Small intestine (tissue), 16 donors: Measurements from ENCODE around the gene SEC63. TPM values are rescaled to one million over a fixed set of nuclear protein-coding genes. Genes with fewer than 3 reads are reported as not detected.
"Not testable (repeated sequence)": the region's sequence is repeated elsewhere in the genome, so short reads cannot be mapped to it uniquely, and the experiment has no call there.

Experiments
- DNase-seq, 2 donors: peaks; one replicate each; pipeline versions ENCODE4 v3.0.0 to v3.0.0-alpha.2; 2013
- FAIRE-seq: peaks from 2 replicates; lab custom pipeline; 2012; peaks lifted over from hg19 to GRCh38; lab: Jason Lieb, UNC
- H3K27ac ChIP-seq, 3 donors: one replicate each; pipeline ENCODE4 v1.5.1; 2013; ENCODE audit warnings: low read length in 2 of 3, mild to moderate bottlenecking in 2 of 3, control low read depth in 1 of 3, inconsistent platforms in 1 of 3, low read depth in 1 of 3, moderate library complexity in 1 of 3
- H3K27me3 ChIP-seq, 3 donors: one replicate each; pipeline ENCODE4 v1.6.1; 2013; ENCODE audit warnings: low read length in 3 of 3, inconsistent platforms in 1 of 3; ENCODE audit not compliant: control insufficient read depth in 3 of 3, insufficient read depth in 3 of 3
- H3K36me3 ChIP-seq, 3 donors: one replicate each; pipeline ENCODE4 v1.6.1; 2013; ENCODE audit warnings: low read length in 3 of 3, inconsistent platforms in 1 of 3, low read depth in 1 of 3, mild to moderate bottlenecking in 1 of 3, moderate library complexity in 1 of 3; ENCODE audit not compliant: control insufficient read depth in 3 of 3, insufficient read depth in 2 of 3
- H3K4me1 ChIP-seq, 3 donors: one replicate each; pipeline ENCODE4 v1.6.1; 2013; ENCODE audit warnings: low read length in 2 of 3, inconsistent platforms in 1 of 3, low read depth in 1 of 3, mild to moderate bottlenecking in 1 of 3, moderate library complexity in 1 of 3; ENCODE audit not compliant: control insufficient read depth in 3 of 3, insufficient read depth in 2 of 3
- H3K4me3 ChIP-seq, 3 donors: one replicate each; pipeline ENCODE4 v1.5.1; 2013; ENCODE audit warnings: low read length in 3 of 3, control low read depth in 1 of 3, inconsistent platforms in 1 of 3, low read depth in 1 of 3, mild to moderate bottlenecking in 1 of 3, moderate library complexity in 1 of 3
- H3K9me3 ChIP-seq, 2 donors: one replicate each; pipeline ENCODE4 v1.6.1; 2013; ENCODE audit warnings: low read depth in 1 of 2, low read length in 1 of 2; ENCODE audit not compliant: control insufficient read depth in 2 of 2, insufficient read depth in 1 of 2
- WGBS, 3 donors: extraction: QIAGEN DNeasy Blood & Tissue Kit; methylation state at CpG; one replicate each; pipeline ENCODE4 v1.1.7; 2013; 5-methylcytosine and 5-hydroxymethylcytosine counted together
- long read RNA-seq, 10 donors: transcript quantifications; one replicate each; lab custom pipeline, GENCODE V29; 2026
- polyA plus RNA-seq, 4 donors: library from polyadenylated mRNA; stranded (reverse) in 3 of 4; unstranded in 1 of 4; fragments of 200-250 nt in 3 of 4; fragments of 120-200 nt in 1 of 4; gene quantifications; one replicate each; pipeline versions ENCODE4 v1.2.1 to v1.2.3, GENCODE V29; 2013
- donor health status: healthy with polysubstance abuse.
- donor health status: control.
- donor health status: control.
- donor health status: Bipolar disorder and iron deficiency.
- donor health status: healthy.

Gene SEC63, protein sequence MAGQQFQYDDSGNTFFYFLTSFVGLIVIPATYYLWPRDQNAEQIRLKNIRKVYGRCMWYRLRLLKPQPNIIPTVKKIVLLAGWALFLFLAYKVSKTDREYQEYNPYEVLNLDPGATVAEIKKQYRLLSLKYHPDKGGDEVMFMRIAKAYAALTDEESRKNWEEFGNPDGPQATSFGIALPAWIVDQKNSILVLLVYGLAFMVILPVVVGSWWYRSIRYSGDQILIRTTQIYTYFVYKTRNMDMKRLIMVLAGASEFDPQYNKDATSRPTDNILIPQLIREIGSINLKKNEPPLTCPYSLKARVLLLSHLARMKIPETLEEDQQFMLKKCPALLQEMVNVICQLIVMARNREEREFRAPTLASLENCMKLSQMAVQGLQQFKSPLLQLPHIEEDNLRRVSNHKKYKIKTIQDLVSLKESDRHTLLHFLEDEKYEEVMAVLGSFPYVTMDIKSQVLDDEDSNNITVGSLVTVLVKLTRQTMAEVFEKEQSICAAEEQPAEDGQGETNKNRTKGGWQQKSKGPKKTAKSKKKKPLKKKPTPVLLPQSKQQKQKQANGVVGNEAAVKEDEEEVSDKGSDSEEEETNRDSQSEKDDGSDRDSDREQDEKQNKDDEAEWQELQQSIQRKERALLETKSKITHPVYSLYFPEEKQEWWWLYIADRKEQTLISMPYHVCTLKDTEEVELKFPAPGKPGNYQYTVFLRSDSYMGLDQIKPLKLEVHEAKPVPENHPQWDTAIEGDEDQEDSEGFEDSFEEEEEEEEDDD
- 10 to 100 TPM; 10.1 to 59.7 (median 20.2) TPM for polyA plus RNA-seq
- long read RNA-seq, donor 1, full-length matches to known transcripts = 11 of 52 reads
- long read RNA-seq, donor 1, partial matches to known transcripts = 41 of 52 reads
- long read RNA-seq, donor 1, other reads (novel, unspliced or antisense) = 0 of 52 reads
- long read RNA-seq, donor 2 = 0 reads
- long read RNA-seq, donor 3, transcript SEC63-204 (3 exons, 2,025 nt) = major isoform, 6 of 21 reads
- long read RNA-seq, donor 3, partial matches to known transcripts = 14 of 21 reads
- long read RNA-seq, donor 3, other reads (novel, unspliced or antisense) = 0 of 21 reads
- long read RNA-seq, donor 4 = 0 reads
- long read RNA-seq, donor 5, full-length matches to known transcripts = 12 of 12 reads
- long read RNA-seq, donor 5, partial matches to known transcripts = 0 of 12 reads
- long read RNA-seq, donor 5, other reads (novel, unspliced or antisense) = 0 of 12 reads
- long read RNA-seq, donor 6, full-length matches to known transcripts = 7 of 13 reads
- long read RNA-seq, donor 6, partial matches to known transcripts = 6 of 13 reads
- long read RNA-seq, donor 6, other reads (novel, unspliced or antisense) = 0 of 13 reads
- long read RNA-seq, donor 7, partial matches to known transcripts = 12 of 17 reads
- long read RNA-seq, donor 7, other reads (novel, unspliced or antisense) = 0 of 17 reads
- long read RNA-seq, donor 8, full-length matches to known transcripts = 1 of 1 reads
- long read RNA-seq, donor 8, partial matches to known transcripts = 0 of 1 reads
- long read RNA-seq, donor 8, other reads (novel, unspliced or antisense) = 0 of 1 reads
- long read RNA-seq, donor 9, partial matches to known transcripts = 0 of 1 reads
- long read RNA-seq, donor 9, other reads (novel, unspliced or antisense) = 0 of 1 reads
- long read RNA-seq, donor 10, full-length matches to known transcripts = 13 of 63 reads
- long read RNA-seq, donor 10, partial matches to known transcripts = 50 of 63 reads
- long read RNA-seq, donor 10, other reads (novel, unspliced or antisense) = 0 of 63 reads

- Histone ChIP-seq H3K9me3 (no peaks in the 10 kb centered on the region), H3K27me3 (no peaks in the 10 kb centered on the region), H3K36me3 (peaks cover 0 to 7% (median 0%) of the 10 kb centered on the region in 3 donors), H3K4me1 (peaks cover 0 to 9% (median 0%) of the 10 kb centered on the region in 3 donors), H3K27ac (peak within 1 kb of the TSS; percentile 93 to 99 (median 95)), H3K4me3 (peak within 1 kb of the TSS; percentile 81 to 97 (median 96))
- FAIRE-seq = no peak
- 1 to 2% (median 1%) methylated on average over 41 to 69 of the region's 69 CpGs for WGBS, 3 donors
- peak; percentile 97 to 98 for DNase-seq
These were observed at the start of gene SEC63 for GRCh38 chr6:107957909-107958688. Gene SEC63, minus strand, starts transcription at chr6:107958208. Its CDS starts 199 bp downstream, at chr6:107958009.

- no peaks in the 10 kb centered on the region for H3K36me3 ChIP-seq
- DNase-seq (no peak), FAIRE-seq (no peak)
- WGBS, 3 donors = 79 to 85% (median 84%) methylated on average over 3 of the region's 3 CpGs
- peaks cover 0 to 24% (median 2%) of the 10 kb centered on the region in 3 donors for H3K4me1 ChIP-seq
- H3K4me3 ChIP-seq = no peak overlapping the region
- peaks cover 0 to 23% of the 10 kb centered on the region in 2 donors for H3K9me3 ChIP-seq
- no peaks in the 10 kb centered on the region for H3K27me3 ChIP-seq
- no peak overlapping the region for H3K27ac ChIP-seq
These were observed 48.0 kb upstream of the SEC63 start for GRCh38 chr6:108005961-108006360.

DNA sequence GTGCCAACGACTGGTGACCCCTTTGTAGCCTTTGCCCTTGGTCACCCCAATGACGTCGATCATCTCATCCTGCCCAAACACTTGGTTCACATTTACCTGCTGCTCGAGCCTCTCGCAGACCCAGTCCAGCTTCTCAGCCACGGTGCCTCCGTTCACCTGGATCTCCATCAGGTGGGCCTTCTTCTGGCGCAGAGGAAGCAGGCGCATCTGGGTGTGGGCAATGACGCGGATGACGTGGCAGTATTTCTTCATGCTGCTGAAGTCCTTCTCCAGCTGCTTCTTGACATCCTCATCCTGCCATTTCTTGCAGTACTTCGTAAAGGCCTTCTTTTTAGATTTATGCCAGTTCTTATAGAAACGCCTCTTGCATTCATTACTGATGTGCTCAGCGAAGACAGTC lies 46.9 kb upstream of the SEC63 start:
- H3K27ac ChIP-seq = no peak overlapping the region
- H3K36me3 ChIP-seq = no peaks in the 10 kb centered on the region
- no peak for DNase-seq
- no peak overlapping the region for H3K4me3 ChIP-seq
- FAIRE-seq = no peak
- H3K27me3 ChIP-seq = no peaks in the 10 kb centered on the region
- peaks cover 0 to 23% of the 10 kb centered on the region in 2 donors for H3K9me3 ChIP-seq
- peaks cover 0 to 24% (median 2%) of the 10 kb centered on the region in 3 donors for H3K4me1 ChIP-seq
- 95 to 97% (median 96%) methylated on average over 15 of the region's 15 CpGs for WGBS, 3 donors

DNA sequence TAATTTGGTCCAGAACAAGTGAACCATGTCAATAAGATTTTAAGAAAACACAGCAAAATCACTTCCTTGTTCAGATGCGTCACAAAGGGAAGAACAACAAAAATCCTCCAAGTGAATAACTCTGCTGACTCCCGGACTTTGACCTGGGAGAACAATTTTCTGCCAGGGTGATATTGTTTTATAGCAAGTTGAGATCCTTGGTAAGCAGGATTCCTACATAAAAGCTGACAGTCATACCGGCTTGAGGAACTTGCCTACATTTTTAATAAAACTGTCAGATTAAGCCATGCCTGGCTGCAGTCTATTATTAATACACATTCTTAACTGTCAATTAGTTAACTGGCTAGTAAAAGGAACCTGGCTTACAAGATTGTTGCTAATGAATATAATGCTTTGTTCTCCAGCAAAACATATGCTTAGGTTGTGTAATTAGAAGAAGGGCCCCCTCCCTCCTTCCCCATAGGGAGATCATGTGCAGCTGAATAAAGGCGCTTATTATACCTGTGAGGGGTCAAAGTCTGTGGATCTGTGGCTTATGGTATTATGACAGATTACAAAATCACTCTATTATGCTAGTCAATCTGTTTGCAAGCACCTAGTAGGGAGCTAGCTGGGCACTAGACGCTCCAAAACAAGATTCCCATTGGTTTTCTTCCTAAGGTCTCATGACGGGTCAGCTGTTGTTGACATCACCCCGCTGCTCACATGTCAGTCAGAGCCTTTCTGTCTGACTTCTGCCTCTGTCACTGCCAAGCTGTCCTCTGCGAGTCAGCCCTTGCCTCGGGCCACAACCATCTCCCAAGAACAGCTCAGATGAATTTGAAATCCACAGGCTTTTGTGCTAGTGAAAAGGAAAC lies 44.6 kb upstream of the SEC63 start:
- peak; percentile 94 to 97 for DNase-seq

DNA sequence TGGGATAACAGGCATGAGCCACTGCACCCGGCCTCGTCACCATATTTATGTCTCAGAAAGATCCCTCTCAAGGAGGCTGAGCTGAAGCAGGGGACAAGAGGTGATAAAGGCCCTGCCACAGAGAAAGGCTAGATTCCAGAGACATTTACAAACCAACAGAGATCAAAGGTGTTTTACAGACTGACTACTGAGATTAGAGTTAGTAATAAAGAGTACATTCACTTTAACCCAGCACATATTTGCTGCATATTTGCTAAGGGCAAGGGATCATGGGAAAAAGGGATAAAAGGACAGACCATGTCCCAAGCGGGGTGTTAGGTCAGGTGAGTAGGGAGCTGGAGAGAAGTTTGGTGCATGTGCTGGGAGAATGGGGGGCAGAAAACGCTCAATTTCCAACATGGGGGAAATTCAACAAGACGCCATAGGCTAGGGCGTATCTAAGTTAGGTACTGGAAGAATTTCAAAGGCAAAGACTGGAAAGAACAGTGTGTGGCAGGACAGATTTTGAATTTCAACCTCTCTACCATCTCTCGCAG lies 43.8 kb upstream of the SEC63 start:
- 37 to 63% (median 47%) methylated on average over 7 of the region's 7 CpGs for WGBS, 3 donors
- Histone ChIP-seq H3K4me3 (no peak overlapping the region), H3K4me1 (peaks cover 0 to 24% (median 2%) of the 10 kb centered on the region in 3 donors), H3K36me3 (no peaks in the 10 kb centered on the region), H3K9me3 (peaks cover 0 to 4% of the 10 kb centered on the region in 2 donors), H3K27ac (peak overlapping the region; percentile 93 to 94 (median 94)), H3K27me3 (no peaks in the 10 kb centered on the region)
- FAIRE-seq = no peak
- DNase-seq = peak; percentile 76

More for the DNA sequence above, 44.6 kb upstream of the SEC63 start:
- no peaks in the 10 kb centered on the region for H3K27me3 ChIP-seq
- no peak overlapping the region for H3K4me3 ChIP-seq
- peaks cover 0 to 4% of the 10 kb centered on the region in 2 donors for H3K9me3 ChIP-seq
- no peaks in the 10 kb centered on the region for H3K36me3 ChIP-seq
- WGBS, 3 donors = 9 to 51% (median 22%) methylated on average over 9 of the region's 9 CpGs
- FAIRE-seq = peak; percentile 53
- H3K27ac ChIP-seq = peak overlapping the region; percentile 93 to 94 (median 94)
- H3K4me1 ChIP-seq = peaks cover 0 to 24% (median 2%) of the 10 kb centered on the region in 3 donors

DNA sequence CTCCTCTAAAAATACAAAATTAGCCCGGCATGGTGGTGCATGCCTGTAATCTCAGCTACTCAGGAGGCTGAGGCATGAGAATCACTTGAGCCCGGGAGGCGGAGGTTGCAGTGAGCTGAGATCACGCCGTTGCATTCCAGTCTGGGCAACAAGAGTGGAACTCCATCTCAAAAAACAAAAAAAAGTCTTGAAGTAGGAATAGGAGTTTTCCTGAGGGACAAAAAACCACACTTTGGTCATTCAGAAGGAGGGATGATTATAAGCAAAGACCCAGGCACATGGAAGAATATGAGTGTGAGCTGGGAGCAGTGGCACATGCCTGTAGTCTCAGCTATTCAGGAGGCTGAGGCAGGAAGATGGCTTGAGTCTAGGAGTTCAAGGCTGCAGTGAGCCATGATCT lies 42.3 kb upstream of the SEC63 start:
- H3K27ac ChIP-seq, FAIRE-seq, DNase-seq, H3K4me3 ChIP-seq, H3K9me3 ChIP-seq, H3K36me3 ChIP-seq, H3K27me3 ChIP-seq: not testable (repeated sequence)
- WGBS, 3 donors = 84 to 94% (median 92%) methylated on average over 5 of the region's 5 CpGs
- peaks cover 0 to 24% (median 2%) of the 10 kb centered on the region in 3 donors for H3K4me1 ChIP-seq
